ENCODE measurements around the gene NGF.

NGF gene

DNA sequence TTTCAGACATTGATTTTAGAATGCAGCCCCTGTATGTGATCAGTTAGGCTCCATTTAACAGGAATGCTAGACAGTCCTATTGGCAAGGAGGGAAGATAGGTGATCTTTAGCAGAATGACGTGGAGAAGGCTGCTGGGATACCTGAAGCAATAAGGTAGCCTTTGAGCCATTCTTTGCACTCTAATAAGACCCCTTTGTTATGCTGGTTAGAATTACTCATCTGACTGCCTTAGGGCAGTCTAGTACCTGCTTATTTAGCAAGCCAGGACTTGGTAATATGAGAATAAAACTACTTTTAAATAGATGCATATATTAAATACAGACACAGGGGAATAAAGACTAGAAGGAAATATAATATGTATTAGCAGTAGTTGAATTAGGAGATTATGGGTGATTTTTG lies 29.1 kb downstream of the NGF start:
- DNase-seq, result no peak

DNA sequence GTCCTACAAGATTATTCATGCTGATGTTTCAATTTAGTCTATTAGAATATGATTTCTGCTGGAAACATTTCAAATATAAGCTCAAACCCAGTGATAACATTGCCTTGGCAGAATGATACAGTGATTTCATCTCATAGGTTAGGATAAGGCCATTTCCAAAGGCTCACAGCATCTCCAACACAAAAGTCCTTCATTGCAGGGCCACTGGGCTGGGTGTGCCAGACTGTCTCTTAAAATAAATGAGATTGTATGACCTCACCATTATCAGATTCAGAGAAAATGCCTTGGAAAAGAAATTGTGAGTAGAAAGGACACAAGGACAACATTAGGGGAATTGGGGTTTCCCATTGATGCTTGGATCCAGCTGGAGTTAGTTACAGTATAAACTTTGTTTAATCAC lies 30.4 kb downstream of the NGF start:
- no peak for DNase-seq

DNA sequence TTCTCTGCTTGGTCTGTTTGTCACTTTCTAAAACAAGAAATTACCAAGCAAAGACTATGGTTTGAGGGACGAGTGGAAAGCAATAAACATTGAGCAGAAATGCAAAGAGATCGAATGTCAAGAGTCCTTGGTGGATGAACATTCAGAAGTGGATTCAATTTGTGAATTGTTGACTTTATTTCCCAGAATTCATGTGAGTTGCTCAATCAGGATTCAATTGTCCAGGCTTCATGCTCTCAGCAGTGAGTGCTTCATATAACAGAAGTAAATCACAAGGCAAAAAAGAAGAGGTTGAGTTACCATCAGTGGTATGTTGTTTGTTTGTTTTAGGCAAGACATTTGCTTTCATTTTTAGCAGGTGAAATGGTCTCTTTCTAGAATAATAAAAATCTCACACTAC lies 31.9 kb downstream of the NGF start:
- DNase-seq, result no peak

DNA sequence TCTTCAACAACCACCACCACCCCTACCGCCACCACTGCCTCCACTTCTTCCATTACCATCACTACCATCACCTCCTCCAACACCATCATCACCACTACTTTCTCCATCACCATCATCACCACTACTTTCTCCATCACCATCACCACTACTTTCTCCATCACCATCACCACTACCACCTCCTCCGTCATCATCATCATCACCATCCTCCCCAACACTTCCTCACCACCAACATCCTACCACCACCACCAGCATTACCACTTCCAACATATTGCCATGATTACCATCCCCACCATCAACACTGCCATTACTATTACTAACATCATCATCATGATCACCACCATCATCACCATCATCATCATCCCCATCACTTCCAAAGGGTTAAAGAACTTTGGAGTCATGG lies 34.7 kb downstream of the NGF start:
- DNase-seq, result no peak

DNA sequence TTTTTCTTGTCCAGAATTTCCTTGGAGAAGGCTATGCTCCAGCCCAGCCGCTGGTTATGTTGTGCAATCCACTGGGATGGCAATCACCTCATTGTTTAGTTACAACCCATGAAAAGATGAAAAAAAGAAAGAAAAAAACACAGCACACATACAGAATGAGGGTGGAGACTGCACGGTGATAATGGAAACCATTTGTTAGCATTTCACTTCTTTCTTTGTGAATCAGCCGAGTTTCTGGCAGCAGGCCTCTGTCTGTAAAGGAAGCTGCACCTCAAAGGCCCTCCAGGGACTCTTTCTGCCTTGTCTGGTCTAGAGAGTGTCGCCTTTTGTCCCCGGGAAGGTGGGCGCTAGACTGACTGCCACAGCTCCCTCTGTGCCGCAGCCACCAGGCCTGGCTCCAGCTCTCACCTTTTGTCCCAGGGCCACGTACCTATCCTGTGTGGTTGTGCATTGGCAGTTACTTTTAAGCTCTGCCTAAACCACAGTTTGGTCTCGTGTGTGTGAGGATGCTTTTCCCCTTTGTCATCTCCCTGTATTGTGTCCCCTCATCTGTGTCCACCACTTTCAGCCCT lies 35.6 kb downstream of the NGF start:
- DNase-seq, result no peak

DNA sequence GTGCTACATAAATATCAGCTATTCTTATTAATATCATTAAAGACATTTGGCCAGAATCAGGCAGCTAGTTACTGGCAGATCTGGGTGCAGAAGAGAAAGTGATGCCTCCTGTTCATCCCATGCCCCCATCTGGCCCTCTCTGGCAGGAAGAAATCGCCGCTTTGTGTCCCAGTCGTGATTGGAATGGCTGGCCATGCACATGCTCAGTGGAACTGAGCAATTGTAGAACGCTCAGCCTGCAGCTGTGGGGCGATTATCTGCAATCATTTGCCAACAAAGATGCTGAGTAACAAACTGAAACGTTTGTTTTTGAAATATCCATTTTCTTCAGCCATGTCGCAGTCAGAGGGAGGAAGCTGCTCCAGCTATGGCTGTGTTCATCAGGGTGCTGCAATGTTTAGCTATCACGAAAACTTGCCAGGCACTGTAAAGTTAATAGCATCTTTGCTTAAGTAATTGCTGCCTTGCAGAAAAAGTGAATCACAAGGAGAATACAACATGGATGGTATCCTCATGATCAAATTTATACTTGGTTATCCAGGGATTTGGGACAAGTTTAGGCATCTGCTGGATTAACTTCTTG lies 36.5 kb downstream of the NGF start:
- no peak for DNase-seq

DNA sequence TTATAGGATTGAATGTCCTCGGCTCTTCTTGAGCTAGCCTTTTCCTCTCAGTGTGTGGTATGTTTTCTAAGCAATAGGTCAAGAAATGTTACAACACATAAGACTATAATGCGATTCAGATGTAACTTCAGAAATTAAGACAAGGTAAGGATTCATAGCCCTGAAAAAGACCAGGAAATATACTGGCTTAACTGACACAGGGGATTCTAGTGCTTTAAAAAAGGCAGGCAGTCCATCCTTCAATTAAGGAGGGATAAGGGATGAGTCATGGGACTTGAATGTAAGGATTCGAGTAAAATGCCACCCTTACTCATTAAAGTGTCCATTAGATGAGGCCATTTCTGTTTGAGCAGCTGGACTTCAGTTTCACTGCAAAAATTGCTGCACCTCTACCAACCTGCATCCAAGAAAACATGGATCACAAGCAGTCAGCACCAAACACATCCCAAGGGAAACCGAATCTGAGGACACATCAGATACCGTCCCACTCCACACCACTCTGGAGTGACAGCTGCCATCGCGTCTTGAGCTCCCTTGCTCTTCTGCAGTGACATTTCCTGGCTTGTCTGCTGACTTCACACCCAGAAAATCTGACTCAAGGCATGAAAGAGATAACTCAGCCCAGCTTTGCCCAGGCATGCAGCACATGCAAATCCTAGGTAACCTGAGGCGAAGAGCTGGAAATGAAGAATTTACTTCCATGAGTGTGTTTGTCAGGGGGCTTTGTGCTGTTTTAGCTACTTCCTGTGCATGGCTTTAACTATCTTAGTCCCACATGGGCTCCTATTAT lies 37.8 kb downstream of the NGF start:
- no peak for DNase-seq

DNA sequence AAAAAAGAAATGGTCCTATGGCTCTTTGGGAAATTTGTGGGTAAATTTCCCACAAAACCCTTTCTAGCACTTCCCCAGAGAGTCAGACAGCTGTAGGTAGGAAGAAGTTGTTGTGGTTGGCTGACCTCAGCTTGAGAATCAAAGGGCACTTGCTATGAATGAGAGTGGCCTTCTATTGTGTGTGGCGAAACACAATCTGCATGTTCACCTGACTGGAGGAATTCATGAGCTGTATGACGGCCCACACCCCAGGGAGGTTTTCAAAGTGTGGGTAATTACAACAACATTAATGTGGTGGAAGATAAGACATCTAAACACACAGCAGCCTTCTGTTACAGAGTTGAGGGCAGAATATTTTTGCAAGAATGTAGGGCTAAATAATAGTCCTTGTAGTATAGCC lies 38.8 kb downstream of the NGF start:
- DNase-seq, result no peak

DNA sequence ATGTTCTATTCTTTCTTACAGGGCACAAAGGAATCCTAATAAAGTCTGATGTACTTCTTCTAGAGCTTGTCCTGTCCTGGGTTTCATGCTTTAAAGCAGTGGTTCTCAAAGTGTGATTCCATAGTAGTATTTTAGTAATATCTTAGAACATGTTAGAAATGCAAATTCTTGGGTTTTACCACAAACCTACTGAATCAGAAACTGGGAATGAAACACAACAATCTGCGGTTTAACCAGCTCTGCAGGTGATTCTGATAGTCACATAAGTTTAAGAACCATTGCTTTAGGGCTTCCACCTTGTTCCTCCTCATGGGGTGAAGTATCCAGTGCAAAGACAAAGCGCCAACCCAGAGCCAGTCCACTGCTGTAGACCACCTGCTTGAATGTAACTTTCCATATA lies 41.1 kb downstream of the NGF start:
- no peak for DNase-seq

DNA sequence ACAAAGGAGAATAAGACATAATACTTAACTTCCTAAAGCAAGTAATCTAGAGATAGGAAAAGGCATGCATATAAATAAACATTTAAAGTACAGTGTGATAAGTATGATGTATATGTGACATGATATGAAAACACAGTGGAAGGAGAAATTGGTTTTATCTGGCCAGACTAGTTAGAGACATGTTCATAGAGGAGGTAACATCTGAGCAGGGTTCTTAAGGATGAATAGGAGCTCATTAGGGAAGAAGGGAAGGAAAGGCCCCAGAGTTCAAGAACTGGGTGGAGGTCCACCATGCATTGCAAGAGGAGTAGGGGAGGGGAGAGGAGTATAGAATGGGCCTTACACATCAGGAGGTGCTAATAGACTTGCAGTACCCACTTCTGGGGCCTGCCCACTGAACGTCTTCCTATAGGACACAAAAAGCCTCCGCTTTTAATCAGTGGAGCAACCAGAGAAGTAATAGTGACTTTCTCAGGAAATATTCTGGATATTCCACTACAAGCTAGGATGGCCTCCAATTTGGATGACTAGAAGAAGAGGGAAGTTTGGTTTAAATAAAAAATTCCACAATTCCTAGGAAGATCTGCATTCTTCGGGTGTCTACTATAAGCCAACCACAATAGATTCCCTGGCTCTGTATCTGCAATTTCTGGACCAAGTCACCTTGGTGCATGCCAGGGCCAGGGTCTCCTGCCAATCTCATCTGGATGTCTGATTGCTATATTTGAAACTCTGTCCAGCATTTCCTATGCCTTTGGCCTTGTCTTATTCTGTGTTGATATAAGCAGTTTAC lies 41.9 kb downstream of the NGF start:
- no peak for DNase-seq

DNA sequence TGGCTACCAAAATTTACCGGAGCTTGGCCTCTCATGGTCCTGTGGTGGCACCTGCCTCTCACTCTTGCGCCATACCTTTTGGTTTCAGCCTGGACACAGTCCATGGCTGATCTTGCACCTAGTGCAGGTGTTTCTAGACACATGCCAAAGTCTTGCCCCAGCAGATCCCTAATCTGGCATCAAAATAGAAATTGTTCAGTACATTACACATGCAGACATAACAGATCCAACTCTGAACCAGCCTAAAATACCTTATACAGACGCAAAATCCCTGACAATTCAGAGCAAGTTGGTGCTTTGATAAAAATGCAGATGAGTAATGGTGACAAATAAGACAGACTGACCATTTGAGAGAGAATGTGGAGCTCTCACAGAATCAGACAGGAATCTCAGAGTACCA lies 44.1 kb downstream of the NGF start:
- DNase-seq, result no peak

DNA sequence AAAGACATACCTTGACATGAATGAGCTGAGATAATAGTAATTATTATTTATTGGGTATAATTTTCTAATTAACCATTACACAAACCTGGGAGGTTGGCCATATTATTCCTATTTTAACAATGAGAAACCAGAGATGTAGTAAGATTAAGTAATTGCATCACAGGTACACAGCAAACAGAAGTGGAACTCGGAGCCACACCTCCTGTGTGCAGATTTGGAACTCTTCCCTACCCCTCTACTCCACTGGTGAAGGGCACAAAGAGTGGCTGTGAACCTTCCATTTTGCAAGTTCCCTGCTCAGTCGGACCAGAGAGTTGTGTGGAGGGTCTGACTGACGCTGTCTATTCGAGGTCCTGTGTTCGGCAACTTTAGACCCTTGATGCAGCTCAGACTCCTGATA lies 45.0 kb downstream of the NGF start:
- no peak for DNase-seq

DNA sequence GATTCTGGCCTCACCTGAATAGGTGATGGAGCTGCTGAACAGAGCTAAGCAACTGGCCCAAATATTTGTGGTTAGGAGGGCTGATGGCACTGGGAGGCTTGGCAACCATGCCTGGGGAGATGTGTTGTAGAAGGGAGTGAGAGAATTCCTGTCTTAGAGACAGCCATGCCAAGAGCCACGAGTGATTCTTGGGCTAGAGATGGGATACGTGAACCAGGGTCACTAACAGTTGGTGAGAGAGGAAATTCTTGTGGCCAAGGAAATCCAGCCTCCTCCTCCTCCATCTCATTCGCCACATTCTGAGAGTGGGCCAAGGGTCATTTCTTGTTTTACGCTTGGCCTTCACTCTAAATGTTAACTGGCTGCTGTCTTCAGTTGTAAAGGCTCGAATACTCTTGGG lies 46.3 kb downstream of the NGF start:
- DNase-seq, result no peak

DNA sequence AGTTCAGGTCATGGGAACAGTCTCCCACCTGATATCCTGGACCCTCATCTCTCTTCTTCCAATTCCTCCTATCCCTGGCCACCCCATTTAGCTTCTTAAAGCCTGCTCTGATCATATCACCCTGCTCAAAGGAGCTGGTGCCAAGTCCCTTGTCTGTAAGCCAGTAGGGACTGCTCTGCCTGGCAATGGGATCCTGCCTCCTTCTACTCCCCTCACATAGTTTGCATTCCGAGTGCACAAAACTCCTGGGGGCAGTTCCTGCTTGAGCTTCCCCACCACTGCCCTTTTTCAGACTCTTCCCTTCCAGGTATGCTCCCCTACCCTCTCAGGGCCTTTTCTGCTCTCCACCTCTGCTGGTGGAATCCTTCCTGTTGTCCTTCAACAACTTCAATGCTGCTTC lies 48.1 kb downstream of the NGF start:
- DNase-seq, result no peak

DNA sequence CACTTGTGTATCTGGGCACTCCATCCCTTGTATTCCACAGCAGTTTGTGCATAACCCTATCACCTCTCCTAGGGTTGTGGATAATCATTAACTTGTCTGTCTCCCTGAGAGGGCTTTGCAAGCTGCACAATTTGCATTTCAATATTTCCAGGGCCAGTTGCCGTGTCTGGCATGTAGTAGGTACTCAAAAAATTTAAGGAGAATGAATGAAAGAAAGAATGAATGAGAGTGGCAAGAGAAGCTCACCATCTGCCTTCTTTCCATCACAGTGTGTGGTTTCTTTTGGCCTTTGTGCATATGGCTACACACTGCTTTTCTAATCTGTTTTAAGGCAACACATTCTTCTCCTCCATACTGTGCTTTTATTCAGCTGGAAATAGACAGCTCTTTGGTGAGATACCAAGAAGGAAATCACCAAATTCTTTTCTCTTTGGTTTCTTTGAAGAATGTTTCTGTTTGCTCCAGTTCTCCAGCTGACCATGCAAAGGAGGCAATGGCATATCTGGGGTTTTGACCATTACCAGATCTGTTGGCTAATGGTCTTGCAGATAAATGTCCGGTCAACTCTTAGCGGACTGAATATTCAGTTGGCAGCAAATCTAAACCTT lies 49.4 kb downstream of the NGF start:
- no peak for DNase-seq

DNA sequence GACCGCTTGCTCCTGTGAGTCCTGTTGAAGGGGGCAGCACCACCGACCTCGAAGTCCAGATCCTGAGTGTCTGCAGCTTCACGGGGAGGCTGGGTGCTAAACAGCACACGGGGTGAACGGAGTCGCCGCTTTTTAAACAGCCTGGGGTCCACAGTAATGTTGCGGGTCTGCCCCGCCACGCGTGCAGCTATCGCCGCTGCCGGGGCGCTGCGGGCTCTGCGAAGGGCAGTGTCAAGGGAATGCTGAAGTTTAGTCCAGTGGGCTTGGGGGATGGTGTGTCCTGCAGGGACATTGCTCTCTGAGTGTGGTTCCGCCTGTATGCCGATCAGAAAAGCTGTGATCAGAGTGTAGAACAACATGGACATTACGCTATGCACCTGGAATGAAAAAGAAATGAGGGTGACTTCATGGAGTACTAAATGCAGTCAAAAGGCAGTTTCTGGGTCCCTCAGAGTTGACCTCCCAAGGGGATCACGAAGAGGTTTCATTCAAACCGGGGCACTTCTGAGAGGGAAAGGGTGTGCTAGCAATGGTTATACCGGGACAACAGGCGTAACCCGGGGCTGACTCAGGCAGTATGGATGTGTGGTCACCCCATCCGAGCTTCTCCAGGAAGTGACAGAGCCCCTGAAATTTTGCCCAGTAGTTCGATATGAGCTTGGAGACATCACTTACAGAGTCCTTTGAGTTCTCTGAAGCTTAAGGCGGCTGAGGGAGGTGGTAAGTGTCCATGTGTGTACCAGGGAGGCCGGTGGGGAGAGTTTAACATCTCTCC lies 51.4 kb downstream of the NGF start:
- no peak for DNase-seq

DNA sequence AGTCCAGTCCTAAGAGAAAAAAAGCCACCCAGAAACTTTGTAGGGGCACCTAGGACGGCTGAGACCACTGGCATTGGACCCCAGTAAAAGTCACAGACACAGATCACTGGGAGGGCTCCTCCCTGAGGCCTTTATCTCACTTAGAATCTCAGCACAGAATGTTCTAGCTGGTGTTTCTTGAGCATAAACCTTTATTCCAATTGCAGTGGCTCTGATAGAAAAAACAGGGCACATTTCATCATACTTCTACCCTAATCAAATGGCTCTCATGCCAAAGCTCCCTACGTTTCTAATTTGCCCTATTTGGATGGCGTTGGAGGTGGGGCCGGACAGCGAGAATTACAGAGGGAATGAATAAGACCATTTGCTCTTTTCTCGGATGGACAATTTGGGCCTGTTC lies 53.8 kb downstream of the NGF start:
- DNase-seq, result no peak

DNA sequence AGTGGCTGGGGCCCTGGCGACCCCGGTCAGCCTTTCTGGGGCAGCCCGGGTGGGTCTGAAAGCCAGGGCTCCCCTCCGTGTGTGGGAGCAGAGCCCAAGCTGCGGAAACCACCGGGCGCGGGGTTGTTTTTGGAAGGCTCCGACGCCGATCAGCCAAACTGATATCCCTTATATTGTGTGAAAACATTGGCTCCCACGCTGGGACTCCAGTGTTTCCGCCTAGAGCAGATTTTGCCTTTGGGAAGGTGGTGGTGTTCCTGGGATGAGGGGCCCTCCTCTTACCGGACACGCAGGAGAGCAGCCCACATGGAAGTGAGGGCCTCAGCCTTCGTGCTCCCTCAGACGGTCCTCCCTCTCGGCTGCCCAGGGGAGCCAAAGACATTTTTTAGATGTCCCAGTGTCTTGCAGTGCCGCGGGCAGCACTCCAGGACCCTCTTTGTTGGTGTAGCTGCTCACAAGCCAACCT lies 54.3 kb downstream of the NGF start:
- DNase-seq, result no peak

DNA sequence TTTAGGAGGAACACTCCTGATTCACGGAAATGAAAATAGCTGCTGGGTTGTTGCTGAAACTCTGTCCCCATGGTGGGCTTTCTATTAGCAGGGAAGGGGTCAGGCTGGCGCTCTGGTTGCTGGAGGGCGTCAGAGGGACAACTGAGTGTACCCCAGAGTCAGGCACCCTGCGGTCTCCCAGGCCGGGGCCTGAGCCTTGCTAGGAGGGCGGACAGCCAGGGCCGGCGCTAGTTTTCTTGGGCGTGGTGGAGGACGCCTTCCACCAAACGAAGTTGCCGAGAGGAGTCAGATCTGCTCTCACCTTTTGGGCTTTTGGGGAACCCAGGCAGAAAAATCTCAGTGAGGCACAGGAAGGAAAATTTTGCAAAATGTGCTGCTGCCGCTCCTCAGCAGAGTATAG lies 54.8 kb downstream of the NGF start:
- DNase-seq, result no peak

DNA sequence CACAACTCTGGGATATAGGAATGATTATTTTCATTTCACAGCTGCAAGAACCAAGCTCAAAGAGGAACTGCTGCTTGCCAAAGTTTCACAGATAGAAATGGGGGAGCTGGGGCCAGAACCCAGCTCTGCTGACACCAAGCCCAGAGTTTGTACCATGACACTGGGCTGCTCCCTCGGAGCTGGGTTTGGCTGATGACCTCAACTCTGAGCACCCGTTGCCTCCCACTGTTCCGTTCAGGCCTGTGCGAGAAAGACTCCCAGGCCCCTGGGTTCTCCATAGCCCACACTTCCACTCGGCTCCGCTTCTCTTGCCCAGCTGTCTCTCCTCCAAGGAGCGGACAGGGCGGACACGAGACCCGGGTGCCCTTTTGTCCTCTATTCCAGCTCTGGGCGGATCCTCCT lies 55.2 kb downstream of the NGF start:
- no peak for DNase-seq

DNA sequence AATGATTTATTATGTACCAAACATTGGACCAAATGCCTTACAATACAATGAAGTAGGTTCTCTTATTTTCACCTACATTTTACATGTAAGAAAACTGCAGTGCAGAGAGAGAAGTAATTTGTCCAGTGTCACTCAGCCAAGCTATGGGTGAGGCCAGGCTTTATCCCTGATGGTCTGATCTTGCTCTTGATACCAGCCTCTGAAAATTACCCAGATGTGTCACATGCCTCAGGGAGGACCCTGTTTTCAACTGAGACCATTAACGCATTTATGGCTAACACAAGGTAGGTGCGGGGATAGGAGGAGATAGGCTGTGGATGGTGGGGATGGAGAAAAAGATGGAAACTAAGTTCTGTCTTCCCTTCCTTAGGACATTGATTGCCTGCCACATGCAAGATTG lies 56.9 kb downstream of the NGF start:
- DNase-seq, result no peak

DNA sequence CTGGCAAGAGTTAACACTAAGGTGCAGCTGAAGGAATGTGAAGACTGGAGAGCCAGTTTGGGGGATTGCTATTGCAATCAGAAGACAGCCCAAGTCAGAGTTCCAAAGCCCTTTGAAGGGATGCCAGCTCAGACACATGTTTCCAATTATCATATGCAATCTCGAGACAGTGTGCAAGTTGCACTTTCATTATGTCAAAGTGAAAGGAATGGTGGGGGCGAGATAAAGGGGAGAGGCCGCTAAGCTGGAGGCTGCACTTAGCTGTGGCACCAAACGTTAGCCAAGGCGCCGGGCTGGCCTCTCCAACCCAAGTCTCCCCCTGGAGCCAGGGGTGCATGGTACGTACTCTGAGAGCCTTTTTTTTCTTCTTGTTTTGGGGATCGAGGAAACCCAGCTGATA lies 58.0 kb downstream of the NGF start:
- DNase-seq, result no peak

DNA sequence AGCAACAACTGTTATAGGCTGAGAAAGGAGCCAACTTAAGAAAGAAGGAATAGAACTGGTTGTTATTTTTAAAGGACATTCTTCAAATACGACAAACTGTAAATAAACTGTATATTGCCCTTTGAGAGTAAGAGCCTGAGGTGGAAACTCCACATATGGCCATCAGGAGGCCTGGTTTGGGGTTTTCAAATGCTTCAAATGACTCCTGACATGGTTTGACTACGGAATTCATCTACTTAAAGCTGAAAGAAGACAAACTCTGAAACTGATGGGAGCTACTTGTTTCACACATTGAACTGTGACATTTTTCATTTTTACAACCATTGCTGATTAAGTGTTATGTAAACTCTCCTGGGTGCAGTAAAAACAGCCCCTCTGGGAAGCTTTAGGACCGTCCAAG lies 59.8 kb downstream of the NGF start:
- no peak for DNase-seq

All from AML-193 (cell line).